Right lobe of liver (tissue), 6 donors: ENCODE measurements around the gene RADIL. TPM values are rescaled to one million over a fixed set of nuclear protein-coding genes. Genes with fewer than 3 reads are reported as not detected.

Experiments
- ATAC-seq, 4 donors: fragments of 200-7000 bp; cut with Tn5 transposase; one replicate each; pipeline ENCODE4 v1.9.1; 2020; ENCODE audit warnings: mild to moderate bottlenecking in 4 of 4, moderate library complexity in 4 of 4
- DNase-seq, 3 donors: peaks; one replicate each; pipeline ENCODE4 v3.0.0-alpha.2; 2020
- H3K27ac ChIP-seq, 3 donors: fragments of 200-600 bp; one replicate each; pipeline ENCODE4 v1.8.0; 2022
- H3K27me3 ChIP-seq, 2 donors: fragments of 200-600 bp; one replicate each; pipeline ENCODE4 v1.8.0; 2022
- H3K36me3 ChIP-seq, 4 donors: fragments of 200-600 bp; sonication (generic) in 1 of 4; one replicate each; pipeline versions ENCODE4 v1.5.1 to v1.8.0; 2017 to 2022; ENCODE audit warnings: control low read depth in 1 of 4
- H3K4me1 ChIP-seq, 4 donors: fragments of 200-600 bp; sonication (generic) in 1 of 4; one replicate each; pipeline versions ENCODE4 v1.5.1 to v1.8.0; 2017 to 2022; ENCODE audit warnings: control low read depth in 1 of 4
- H3K4me3 ChIP-seq, 3 donors: fragments of 200-600 bp; one replicate each; pipeline ENCODE4 v1.8.0; 2022
- H3K9me3 ChIP-seq, 4 donors: fragments of 200-600 bp; sonication (generic) in 1 of 4; one replicate each; pipeline versions ENCODE4 v1.5.1 to v1.8.0; 2017 to 2022; ENCODE audit warnings: control low read depth in 1 of 4
- CTCF ChIP-seq, 4 donors: fragments of 200-600 bp in 3 of 4; fragments of 450-650 bp in 1 of 4; IDR thresholded peaks; one replicate each; pipeline versions ENCODE4 v1.5.1 to v1.8.0; 2016 to 2022; ENCODE audit warnings: antibody characterized with exemption in 4 of 4, mild to moderate bottlenecking in 2 of 4
- POLR2A ChIP-seq: fragments of 450-650 bp; IDR thresholded peaks from one replicate; pipeline ENCODE4 v1.6.1; 2017; ENCODE audit warnings: antibody characterized with exemption, mild to moderate bottlenecking
- WGBS: methylation state at CpG from one replicate; pipeline ENCODE4 v1.1.6; 2018; ENCODE audit warnings: low coverage, low lambda C conversion rate; ENCODE audit not compliant: insufficient coverage; ENCODE audit errors: missing lambda C conversion rate; 5-methylcytosine and 5-hydroxymethylcytosine counted together
- intact Hi-C, 2 donors: fragments of 100-400 bp; cut with DNase I; formaldehyde crosslinking; loops; one replicate each; pipeline versions ENCODE4 v1.11.2 to v1.14.1; 2022
- total RNA-seq, 6 experiments: library from RNA; depleted of rRNA in 2 of 6; stranded (reverse); fragments of >200 nt in 2 of 6; fragmentation: NEBNext Ultra II Directional in 3 of 6; extraction: Animal tissue kit (Norgen Biotek cat#: 25700) in 3 of 6; gene quantifications; one replicate each; pipeline versions ENCODE4 v1.1.0 to v1.2.4, GENCODE V29; 2016 to 2023
- donor health status: DM: no; HTN: yes; CAD: no.
- donor health status: DM: no; HTN: no; CAD: no.
- donor health status: DM: no; HTN: no; CAD: no.
- donor health status: DM: no; HTN: yes; CAD: no.
- donor health status: DM: no; HTN: yes; CAD: no.

The RADIL gene
- total RNA-seq, 6 experiments from 2014 or later, result 0.20 to 1.6 (median 0.34) TPM; not detected in 2

- DNase-seq (no peak), ATAC-seq (no peak)
- WGBS, result no CpG with 5 or more reads among the region's 40 CpGs
- Histone ChIP-seq H3K27me3 (no peaks in the 10 kb centered on the region), H3K9me3 (no peaks in the 10 kb centered on the region), H3K4me1 (no peaks in the 10 kb centered on the region), H3K36me3 (peaks cover 3 to 77% (median 24%) of the 10 kb centered on the region in 4 donors), H3K4me3 (no peak overlapping the region), H3K27ac (no peak overlapping the region)
- no peak for TF ChIP-seq POLR2A
- TF ChIP-seq CTCF (IDR thresholded peaks at IDR 0.05), result no peak
- intact Hi-C loops, result no loop called here
Observed at GRCh38 chr7:4783762-4784351, 99.7 kb downstream of the RADIL start.

GRCh38 chr7:4783292-4783652, 100.2 kb downstream of the RADIL start:
- Histone ChIP-seq H3K4me1 (no peaks in the 10 kb centered on the region), H3K27me3 (no peaks in the 10 kb centered on the region), H3K9me3 (no peaks in the 10 kb centered on the region), H3K4me3 (no peak overlapping the region), H3K36me3 (peaks cover 3 to 73% (median 21%) of the 10 kb centered on the region in 4 donors), H3K27ac (no peak overlapping the region)
- DNase-seq (no peak), ATAC-seq (no peak)
- intact Hi-C loops, result no loop called here
- no CpG with 5 or more reads among the region's 16 CpGs for WGBS
- no peak for TF ChIP-seq CTCF (IDR thresholded peaks at IDR 0.05)
- no peak for TF ChIP-seq POLR2A

GRCh38 chr7:4782333-4783291, 100.9 kb downstream of the RADIL start:
- no peaks in the 10 kb centered on the region for H3K27me3 ChIP-seq
- H3K4me3 ChIP-seq, result no peak overlapping the region
- no peak overlapping the region for H3K27ac ChIP-seq
- ATAC-seq (no peak), DNase-seq (no peak)
- peaks cover 3 to 66% (median 17%) of the 10 kb centered on the region in 4 donors for H3K36me3 ChIP-seq
- intact Hi-C loops, result no loop called here
- no peaks in the 10 kb centered on the region for H3K9me3 ChIP-seq
- TF ChIP-seq CTCF (IDR thresholded peaks at IDR 0.05), result no peak
- TF ChIP-seq POLR2A, result no peak
- WGBS, result 89% methylated on average over 3 of the region's 36 CpGs
- H3K4me1 ChIP-seq, result no peaks in the 10 kb centered on the region

- WGBS, result 100% methylated on average over 1 of the region's 27 CpGs
- intact Hi-C loops, result no loop called here
- Histone ChIP-seq H3K4me3 (no peak overlapping the region), H3K9me3 (no peaks in the 10 kb centered on the region), H3K36me3 (peaks cover 3 to 55% (median 13%) of the 10 kb centered on the region in 4 donors), H3K4me1 (peaks cover 0 to 7% (median 3%) of the 10 kb centered on the region in 4 donors), H3K27me3 (no peaks in the 10 kb centered on the region), H3K27ac (no peak overlapping the region)
- ATAC-seq (no peak), DNase-seq (no peak)
- TF ChIP-seq POLR2A, result no peak
- TF ChIP-seq CTCF (IDR thresholded peaks at IDR 0.05), result no peak
Observed at GRCh38 chr7:4781366-4782069, 102.0 kb downstream of the RADIL start.
